Subcutaneous adipose tissue (tissue), 4 donors: ENCODE measurements around the gene GLI3. TPM values are rescaled to one million over a fixed set of nuclear protein-coding genes. Genes with fewer than 3 reads are reported as not detected.

Experiments used
- total RNA-seq, 4 donors: library from RNA; depleted of rRNA; stranded (reverse); fragments of >200 nt; gene quantifications; one replicate each; pipeline ENCODE4 v1.1.0, GENCODE V29; 2016
- TF ChIP-seq, protein P1 (sequence below): fragments of 450-650 bp; IDR thresholded peaks from one replicate; pipeline ENCODE4 v1.5.1; 2016; ENCODE audit warnings: low read depth, mild to moderate bottlenecking, control low read depth, antibody characterized with exemption, moderate library complexity

GLI3 gene
- total RNA-seq, 4 donors from 2014 or later = 11.6 to 16.8 (median 16.3) TPM

DNA sequence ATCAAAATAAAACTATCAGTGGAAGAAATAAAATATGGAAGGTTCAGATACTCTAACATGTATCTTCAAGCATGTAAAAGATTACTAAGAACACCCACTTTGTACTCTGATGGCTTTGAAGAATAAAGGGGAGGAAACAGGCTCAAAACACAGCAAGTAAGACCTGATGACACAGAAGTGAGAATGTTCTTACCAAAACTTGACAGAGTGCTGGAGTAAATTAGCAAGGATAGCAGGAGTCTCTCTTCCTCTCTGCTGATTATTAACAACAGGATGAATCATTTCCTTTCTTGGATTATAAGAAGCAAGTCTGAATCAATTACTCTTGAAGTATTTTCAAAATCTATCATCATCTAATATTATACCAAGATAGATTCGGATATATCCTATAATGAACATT lies 47.5 kb downstream of the GLI3 start:
- TF ChIP-seq, protein P1, sequence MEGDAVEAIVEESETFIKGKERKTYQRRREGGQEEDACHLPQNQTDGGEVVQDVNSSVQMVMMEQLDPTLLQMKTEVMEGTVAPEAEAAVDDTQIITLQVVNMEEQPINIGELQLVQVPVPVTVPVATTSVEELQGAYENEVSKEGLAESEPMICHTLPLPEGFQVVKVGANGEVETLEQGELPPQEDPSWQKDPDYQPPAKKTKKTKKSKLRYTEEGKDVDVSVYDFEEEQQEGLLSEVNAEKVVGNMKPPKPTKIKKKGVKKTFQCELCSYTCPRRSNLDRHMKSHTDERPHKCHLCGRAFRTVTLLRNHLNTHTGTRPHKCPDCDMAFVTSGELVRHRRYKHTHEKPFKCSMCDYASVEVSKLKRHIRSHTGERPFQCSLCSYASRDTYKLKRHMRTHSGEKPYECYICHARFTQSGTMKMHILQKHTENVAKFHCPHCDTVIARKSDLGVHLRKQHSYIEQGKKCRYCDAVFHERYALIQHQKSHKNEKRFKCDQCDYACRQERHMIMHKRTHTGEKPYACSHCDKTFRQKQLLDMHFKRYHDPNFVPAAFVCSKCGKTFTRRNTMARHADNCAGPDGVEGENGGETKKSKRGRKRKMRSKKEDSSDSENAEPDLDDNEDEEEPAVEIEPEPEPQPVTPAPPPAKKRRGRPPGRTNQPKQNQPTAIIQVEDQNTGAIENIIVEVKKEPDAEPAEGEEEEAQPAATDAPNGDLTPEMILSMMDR = no peak

DNA sequence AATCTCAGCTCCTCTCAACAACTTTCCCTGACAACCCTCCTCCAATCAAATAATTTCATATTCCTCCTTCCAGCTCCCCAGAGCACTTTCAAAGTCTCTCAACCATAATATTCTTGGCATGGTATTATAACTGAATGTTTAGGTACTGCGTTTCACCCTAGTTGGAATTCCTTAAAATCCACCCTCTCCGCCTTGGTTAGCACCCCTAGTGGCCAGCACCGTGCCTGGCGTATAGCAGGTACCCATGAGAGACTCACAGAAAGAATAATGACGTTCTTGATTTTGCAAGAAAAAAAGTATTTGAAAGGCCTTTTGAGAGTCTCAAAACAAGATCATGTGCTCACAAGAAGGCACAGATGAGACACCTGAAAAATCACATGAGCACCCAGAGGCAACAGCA lies 50.9 kb downstream of the GLI3 start:
- TF ChIP-seq, protein P1 = no peak

DNA sequence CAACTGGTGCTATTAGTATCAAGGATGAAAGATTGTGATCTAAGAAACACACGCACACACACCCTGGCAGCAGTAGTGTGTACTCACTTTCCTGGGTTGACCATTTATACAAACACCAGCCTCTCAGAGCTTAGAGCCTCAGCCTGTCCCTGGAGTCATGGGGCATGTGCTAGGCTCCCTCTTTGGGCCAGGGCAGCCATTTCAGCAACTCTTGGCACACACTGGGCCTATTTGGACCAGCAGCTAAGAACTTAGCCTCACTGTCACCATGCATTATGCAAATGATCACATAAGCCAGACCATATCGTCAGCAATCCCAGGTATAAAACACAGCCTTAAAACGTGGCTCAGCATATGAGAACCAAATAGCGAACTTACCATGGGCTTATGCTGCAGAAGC lies 51.3 kb downstream of the GLI3 start:
- TF ChIP-seq, protein P1 = no peak

DNA sequence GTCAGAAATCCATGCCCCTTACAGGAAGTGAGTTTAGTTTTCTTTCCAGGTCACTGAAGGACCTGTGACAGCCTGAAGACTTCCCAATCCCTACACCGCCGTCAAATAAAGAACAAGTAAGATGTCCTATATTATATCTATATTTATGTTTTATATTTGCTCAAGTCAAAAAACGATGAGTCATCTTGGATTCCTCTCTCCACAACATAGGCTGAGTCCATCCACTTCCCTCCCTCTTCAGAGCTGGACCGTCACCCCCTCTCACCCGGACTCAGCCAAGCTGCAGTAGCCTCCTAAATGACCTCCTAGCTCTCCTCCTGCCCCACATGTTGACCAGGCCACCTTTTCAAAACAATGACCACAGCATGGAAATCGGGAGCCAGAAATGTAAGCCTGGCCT lies 53.5 kb downstream of the GLI3 start:
- TF ChIP-seq, protein P1 = no peak

DNA sequence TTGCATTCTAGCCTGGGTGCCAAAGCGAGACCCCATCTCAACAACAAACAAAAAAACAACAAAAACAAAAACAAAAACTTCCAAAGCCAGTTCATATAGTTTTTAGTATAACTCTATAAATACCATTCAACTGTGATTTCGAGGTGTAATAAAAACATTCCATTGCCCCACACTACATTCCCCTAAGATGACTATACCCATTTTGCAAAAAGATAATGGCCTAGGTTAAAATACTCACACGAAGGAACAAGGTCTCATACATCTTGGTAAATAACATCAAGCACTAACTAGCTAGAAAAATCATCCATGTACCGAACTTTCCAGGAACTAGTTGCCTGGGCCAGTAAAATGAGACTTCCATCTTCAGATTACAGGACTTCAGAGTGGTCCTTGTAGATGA lies 55.4 kb downstream of the GLI3 start:
- TF ChIP-seq, protein P1 = no peak

DNA sequence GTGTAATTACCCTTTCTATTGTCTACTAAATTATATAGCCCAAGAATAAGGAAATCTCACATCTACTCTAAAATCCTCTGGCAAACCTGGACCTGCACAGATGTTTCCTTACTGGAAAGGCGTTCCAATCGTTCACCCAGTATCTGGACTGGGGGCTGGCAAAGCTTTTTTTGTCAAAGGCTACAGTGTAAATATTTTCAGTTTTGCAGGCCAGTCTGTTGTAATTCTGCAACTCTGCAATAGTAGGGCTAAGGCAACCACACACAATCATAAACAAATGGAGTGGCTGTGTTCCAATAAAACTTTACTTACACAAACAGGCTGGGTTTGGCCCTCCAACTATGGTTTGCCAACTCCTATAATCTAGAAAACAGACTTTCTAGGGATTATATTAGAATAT lies 56.2 kb downstream of the GLI3 start:
- TF ChIP-seq, protein P1 = no peak

DNA sequence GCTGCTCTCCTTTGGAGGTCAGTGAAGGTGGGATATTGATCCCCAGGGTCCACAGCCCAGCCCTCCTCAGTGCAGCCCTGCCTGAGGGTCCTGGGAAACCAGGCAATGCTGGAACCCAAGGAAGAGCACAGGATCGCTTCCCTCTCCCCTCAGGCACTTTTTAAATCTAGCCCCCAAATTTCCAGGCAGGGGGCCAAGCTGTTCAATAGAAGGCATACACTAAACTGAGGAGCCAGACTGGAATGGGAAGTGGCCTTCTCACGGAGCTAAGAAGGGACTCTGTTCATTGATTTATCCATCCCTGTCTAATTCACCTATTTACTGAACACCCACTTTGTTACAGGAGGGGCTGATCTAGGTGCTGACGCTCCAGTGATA lies 60.3 kb downstream of the GLI3 start:
- TF ChIP-seq, protein P1 = no peak
